Activated CD8-positive, alpha-beta memory T cell treated with anti-CD3 and anti-CD28 coated beads, Interleukin-2, amount 50 U/mL, for 1 hour (primary cell): Measurements from ENCODE around the gene RAB22A.
"Not testable (repeated sequence)": the region's sequence is repeated elsewhere in the genome, so short reads cannot be mapped to it uniquely, and the experiment has no call there.

Experiments used
- DNase-seq: peaks from one replicate; pipeline ENCODE4 v3.0.0-alpha.2; 2020; ENCODE audit errors: extremely low read depth

RAB22A gene

GRCh38 chr20:58414786-58415185 lies 105.3 kb downstream of the RAB22A start:
- not testable (repeated sequence) for DNase-seq

GRCh38 chr20:58416057-58416456 lies 106.5 kb downstream of the RAB22A start:
- no peak for DNase-seq

GRCh38 chr20:58416835-58417234 lies 107.3 kb downstream of the RAB22A start:
- no peak for DNase-seq
